Suprapubic skin (tissue), 3 donors: Measurements from ENCODE around the gene RASSF7.

Experiments
- POLR2A ChIP-seq, 2 donors: fragments of 450-650 bp; IDR thresholded peaks; one replicate each; pipeline ENCODE4 v1.6.1; 2017; ENCODE audit warnings: antibody characterized with exemption in 2 of 2, mild to moderate bottlenecking in 2 of 2, moderate library complexity in 2 of 2
- TF ChIP-seq, protein P1 (sequence below), 2 donors: fragments of 200-600 bp in 1 of 2; fragments of 450-650 bp in 1 of 2; sonication (generic) in 1 of 2; IDR thresholded peaks; one replicate each; pipeline ENCODE4 v1.5.1; 2016 to 2019; ENCODE audit warnings: antibody characterized with exemption in 2 of 2, mild to moderate bottlenecking in 1 of 2, moderate library complexity in 1 of 2

GRCh38 chr11:528166-528814 lies 32.5 kb upstream of the RASSF7 start:
- no peak for TF ChIP-seq POLR2A (IDR thresholded peaks at IDR 0.05)
- TF ChIP-seq, protein P1, sequence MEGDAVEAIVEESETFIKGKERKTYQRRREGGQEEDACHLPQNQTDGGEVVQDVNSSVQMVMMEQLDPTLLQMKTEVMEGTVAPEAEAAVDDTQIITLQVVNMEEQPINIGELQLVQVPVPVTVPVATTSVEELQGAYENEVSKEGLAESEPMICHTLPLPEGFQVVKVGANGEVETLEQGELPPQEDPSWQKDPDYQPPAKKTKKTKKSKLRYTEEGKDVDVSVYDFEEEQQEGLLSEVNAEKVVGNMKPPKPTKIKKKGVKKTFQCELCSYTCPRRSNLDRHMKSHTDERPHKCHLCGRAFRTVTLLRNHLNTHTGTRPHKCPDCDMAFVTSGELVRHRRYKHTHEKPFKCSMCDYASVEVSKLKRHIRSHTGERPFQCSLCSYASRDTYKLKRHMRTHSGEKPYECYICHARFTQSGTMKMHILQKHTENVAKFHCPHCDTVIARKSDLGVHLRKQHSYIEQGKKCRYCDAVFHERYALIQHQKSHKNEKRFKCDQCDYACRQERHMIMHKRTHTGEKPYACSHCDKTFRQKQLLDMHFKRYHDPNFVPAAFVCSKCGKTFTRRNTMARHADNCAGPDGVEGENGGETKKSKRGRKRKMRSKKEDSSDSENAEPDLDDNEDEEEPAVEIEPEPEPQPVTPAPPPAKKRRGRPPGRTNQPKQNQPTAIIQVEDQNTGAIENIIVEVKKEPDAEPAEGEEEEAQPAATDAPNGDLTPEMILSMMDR (IDR thresholded peaks at IDR 0.05): no peak
